Measurements from ENCODE around the gene NKX3-2. TPM values are rescaled to one million over a fixed set of nuclear protein-coding genes. Genes with fewer than 3 reads are reported as not detected.

NKX3-2 gene
- total RNA-seq, 1 donor from 2014 or later: not detected

DNA sequence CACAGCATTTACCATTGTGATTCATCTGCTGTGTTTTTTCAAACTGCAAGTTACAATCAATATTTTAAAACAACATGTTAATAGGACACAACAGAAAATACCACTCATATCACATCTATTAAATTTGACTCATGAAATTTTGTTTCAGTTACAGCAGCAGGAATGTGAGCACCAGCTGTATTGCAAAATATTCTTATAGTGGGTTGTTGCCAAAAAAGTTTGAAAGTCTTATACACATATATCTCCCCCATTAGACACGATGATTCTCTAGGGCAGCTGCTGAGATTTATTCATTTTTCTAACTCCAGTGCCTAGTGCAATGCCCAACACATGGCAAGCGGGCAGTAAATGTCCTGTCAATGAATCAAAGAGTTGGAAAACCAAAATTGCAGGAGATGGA lies 26.6 kb upstream of the NKX3-2 start:
- no peak for DNase-seq (ENCODE audit: low spot score)
- no peak overlapping the region for H3K27ac ChIP-seq
- no peaks in the 10 kb centered on the region for H3K4me1 ChIP-seq
- H3K9ac ChIP-seq: no peak overlapping the region
- no peak for TF ChIP-seq EZH2phosphoT487 (IDR thresholded peaks at IDR 0.05)
- TF ChIP-seq, protein P1, sequence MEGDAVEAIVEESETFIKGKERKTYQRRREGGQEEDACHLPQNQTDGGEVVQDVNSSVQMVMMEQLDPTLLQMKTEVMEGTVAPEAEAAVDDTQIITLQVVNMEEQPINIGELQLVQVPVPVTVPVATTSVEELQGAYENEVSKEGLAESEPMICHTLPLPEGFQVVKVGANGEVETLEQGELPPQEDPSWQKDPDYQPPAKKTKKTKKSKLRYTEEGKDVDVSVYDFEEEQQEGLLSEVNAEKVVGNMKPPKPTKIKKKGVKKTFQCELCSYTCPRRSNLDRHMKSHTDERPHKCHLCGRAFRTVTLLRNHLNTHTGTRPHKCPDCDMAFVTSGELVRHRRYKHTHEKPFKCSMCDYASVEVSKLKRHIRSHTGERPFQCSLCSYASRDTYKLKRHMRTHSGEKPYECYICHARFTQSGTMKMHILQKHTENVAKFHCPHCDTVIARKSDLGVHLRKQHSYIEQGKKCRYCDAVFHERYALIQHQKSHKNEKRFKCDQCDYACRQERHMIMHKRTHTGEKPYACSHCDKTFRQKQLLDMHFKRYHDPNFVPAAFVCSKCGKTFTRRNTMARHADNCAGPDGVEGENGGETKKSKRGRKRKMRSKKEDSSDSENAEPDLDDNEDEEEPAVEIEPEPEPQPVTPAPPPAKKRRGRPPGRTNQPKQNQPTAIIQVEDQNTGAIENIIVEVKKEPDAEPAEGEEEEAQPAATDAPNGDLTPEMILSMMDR (IDR thresholded peaks at IDR 0.05): no peak
- TF ChIP-seq EZH2 (IDR thresholded peaks at IDR 0.05): no peak
- no peak overlapping the region for H3K4me3 ChIP-seq
- Mint-ChIP-seq H3K27me3 (ENCODE audit: insufficient read depth, low read depth) (peaks cover 2% of the 10 kb centered on the region), H3K4me1 (peaks cover 3% of the 10 kb centered on the region), H3K9me3 (no peaks in the 10 kb centered on the region), H3K36me3 (peaks cover 30% of the 10 kb centered on the region), H3K27ac (no peak overlapping the region), H3K4me3 (no peak overlapping the region)
- H2AFZ ChIP-seq (replicated peaks): no peak overlapping the region
- no peaks in the 10 kb centered on the region for H4K20me1 ChIP-seq (ENCODE audit: low read depth)
- no peaks in the 10 kb centered on the region for H3F3A ChIP-seq (ENCODE audit: low read depth)
- no peaks in the 10 kb centered on the region for H3K9me3 ChIP-seq (ENCODE audit: low read depth)
- no peaks in the 10 kb centered on the region for H3K36me3 ChIP-seq
- no peaks in the 10 kb centered on the region for H3K27me3 ChIP-seq
- H3K79me2 ChIP-seq (ENCODE audit: low read depth): no peaks in the 10 kb centered on the region
- H3K4me2 ChIP-seq: no peak overlapping the region

DNA sequence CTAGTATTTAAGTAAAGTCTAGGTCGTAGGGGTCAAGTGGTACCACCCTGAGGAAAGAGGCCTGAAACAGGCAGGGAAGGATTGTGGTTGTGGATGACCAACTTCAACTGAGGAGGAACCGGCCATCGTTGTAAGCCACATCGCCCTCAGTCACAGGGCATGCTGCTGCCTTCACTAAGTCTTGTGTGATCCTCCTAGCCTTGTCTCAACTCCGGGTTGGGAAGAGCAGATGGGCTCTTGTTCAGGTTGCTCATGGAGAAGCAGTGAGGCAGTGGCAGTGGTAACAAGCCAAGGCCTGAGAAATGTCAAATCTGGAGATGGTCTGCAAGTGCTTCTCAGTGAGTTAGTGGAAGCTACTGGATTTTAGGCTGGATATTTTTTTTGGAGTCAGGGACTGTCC lies 22.8 kb upstream of the NKX3-2 start:
- no peaks in the 10 kb centered on the region for H4K20me1 ChIP-seq (ENCODE audit: low read depth)
- no peak overlapping the region for H3K4me3 Mint-ChIP-seq
- no peak overlapping the region for H3K27ac ChIP-seq
- no peaks in the 10 kb centered on the region for H3K79me2 ChIP-seq (ENCODE audit: low read depth)
- H3F3A ChIP-seq (ENCODE audit: low read depth): no peaks in the 10 kb centered on the region
- TF ChIP-seq, protein P1 (IDR thresholded peaks at IDR 0.05): no peak
- no peak for TF ChIP-seq EZH2 (IDR thresholded peaks at IDR 0.05)
- no peak for TF ChIP-seq EZH2phosphoT487 (IDR thresholded peaks at IDR 0.05)
- DNase-seq (ENCODE audit: low spot score): no peak
- no peak overlapping the region for H2AFZ ChIP-seq (replicated peaks)
- H3K9ac ChIP-seq: no peak overlapping the region
- no peaks in the 10 kb centered on the region for H3K9me3 Mint-ChIP-seq
- no peaks in the 10 kb centered on the region for H3K27me3 Mint-ChIP-seq (ENCODE audit: insufficient read depth, low read depth)
- no peak overlapping the region for H3K27ac Mint-ChIP-seq
- no peak overlapping the region for H3K4me3 ChIP-seq
- peaks cover 3% of the 10 kb centered on the region for H3K4me1 Mint-ChIP-seq
- peaks cover 19% of the 10 kb centered on the region for H3K36me3 Mint-ChIP-seq
- H3K4me2 ChIP-seq: no peak overlapping the region
- no peaks in the 10 kb centered on the region for H3K4me1 ChIP-seq
- H3K9me3 ChIP-seq (ENCODE audit: low read depth): no peaks in the 10 kb centered on the region
- H3K36me3 ChIP-seq: no peaks in the 10 kb centered on the region
- H3K27me3 ChIP-seq: no peaks in the 10 kb centered on the region

DNA sequence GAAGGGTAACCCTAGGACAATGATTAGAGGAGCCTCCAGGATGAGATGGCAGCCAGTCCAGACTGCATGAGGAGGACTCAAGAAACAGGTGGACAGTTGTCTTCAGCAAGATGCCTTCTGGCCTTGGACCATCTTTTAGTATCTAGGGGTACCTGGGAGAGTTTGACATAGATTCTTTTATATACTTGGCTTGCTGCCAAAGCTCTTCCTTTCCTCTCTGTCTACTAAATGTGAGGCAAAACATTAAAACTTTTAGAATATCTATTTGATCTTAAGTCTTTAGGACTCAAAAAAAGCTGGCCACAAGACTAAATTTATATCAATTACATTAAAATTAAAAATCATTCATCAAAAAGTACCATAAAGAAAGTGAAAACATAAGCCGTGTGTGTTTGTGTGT lies 18.6 kb upstream of the NKX3-2 start:
- H3K27me3 Mint-ChIP-seq (ENCODE audit: insufficient read depth, low read depth): no peaks in the 10 kb centered on the region
- no peak overlapping the region for H3K4me2 ChIP-seq
- no peaks in the 10 kb centered on the region for H4K20me1 ChIP-seq (ENCODE audit: low read depth)
- H3K9me3 ChIP-seq (ENCODE audit: low read depth): no peaks in the 10 kb centered on the region
- no peak overlapping the region for H3K4me3 ChIP-seq
- no peaks in the 10 kb centered on the region for H3K36me3 ChIP-seq
- no peak overlapping the region for H3K27ac Mint-ChIP-seq
- no peak overlapping the region for H2AFZ ChIP-seq (replicated peaks)
- no peaks in the 10 kb centered on the region for H3K27me3 ChIP-seq
- DNase-seq (ENCODE audit: low spot score): no peak
- no peaks in the 10 kb centered on the region for H3K4me1 ChIP-seq
- no peak overlapping the region for H3K9ac ChIP-seq
- no peak for TF ChIP-seq EZH2phosphoT487 (IDR thresholded peaks at IDR 0.05)
- TF ChIP-seq, protein P1 (IDR thresholded peaks at IDR 0.05): no peak
- no peak for TF ChIP-seq EZH2 (IDR thresholded peaks at IDR 0.05)
- H3K79me2 ChIP-seq (ENCODE audit: low read depth): no peaks in the 10 kb centered on the region
- H3K36me3 Mint-ChIP-seq: peaks cover 6% of the 10 kb centered on the region
- no peaks in the 10 kb centered on the region for H3K9me3 Mint-ChIP-seq
- H3F3A ChIP-seq (ENCODE audit: low read depth): no peaks in the 10 kb centered on the region
- H3K27ac ChIP-seq: no peak overlapping the region
- no peaks in the 10 kb centered on the region for H3K4me1 Mint-ChIP-seq
- no peak overlapping the region for H3K4me3 Mint-ChIP-seq

Measured in neural progenitor cell (in vitro differentiated cells).